CD4-positive, alpha-beta T cell treated with Interleukin-17A for 1 hour (primary cell): ENCODE data around the gene PPFIBP2.

Experiments used
- DNase-seq: peaks from one replicate; pipeline ENCODE4 v3.0.0-alpha.2; 2020

PPFIBP2 gene

GRCh38 chr11:7558046-7558445, 44.2 kb downstream of the PPFIBP2 start:
- no peak for DNase-seq

GRCh38 chr11:7559398-7560283, 45.8 kb downstream of the PPFIBP2 start:
- no peak for DNase-seq

- DNase-seq = no peak
Observed at GRCh38 chr11:7561562-7561961, 47.8 kb downstream of the PPFIBP2 start.

- no peak for DNase-seq
Observed at GRCh38 chr11:7563281-7563680, 49.5 kb downstream of the PPFIBP2 start.

- DNase-seq = no peak
Observed at GRCh38 chr11:7564803-7565202, 51.0 kb downstream of the PPFIBP2 start.

- DNase-seq = no peak
Observed at GRCh38 chr11:7567311-7567710, 53.5 kb downstream of the PPFIBP2 start.

- DNase-seq = no peak
Observed at GRCh38 chr11:7569044-7569443, 55.2 kb downstream of the PPFIBP2 start.

GRCh38 chr11:7570241-7570640, 56.4 kb downstream of the PPFIBP2 start:
- no peak for DNase-seq

- DNase-seq = no peak
Observed at GRCh38 chr11:7570938-7571521, 57.2 kb downstream of the PPFIBP2 start.

GRCh38 chr11:7571640-7572000, 57.8 kb downstream of the PPFIBP2 start:
- peak; percentile 19 for DNase-seq

- no peak for DNase-seq
Observed at GRCh38 chr11:7572001-7572712, 58.4 kb downstream of the PPFIBP2 start.

- no peak for DNase-seq
Observed at GRCh38 chr11:7573193-7573557, 59.4 kb downstream of the PPFIBP2 start.

- DNase-seq = no peak
Observed at GRCh38 chr11:7573558-7574296, 59.9 kb downstream of the PPFIBP2 start.

GRCh38 chr11:7574491-7575130, 60.8 kb downstream of the PPFIBP2 start:
- DNase-seq = no peak

- DNase-seq = peak; percentile 36
Observed at GRCh38 chr11:7575841-7576725, 62.3 kb downstream of the PPFIBP2 start.

- no peak for DNase-seq
Observed at GRCh38 chr11:7576726-7577290, 63.0 kb downstream of the PPFIBP2 start.

- peak; percentile 14 for DNase-seq
Observed at GRCh38 chr11:7577291-7578190, 63.7 kb downstream of the PPFIBP2 start.

GRCh38 chr11:7578276-7578955, 64.6 kb downstream of the PPFIBP2 start:
- DNase-seq = no peak

GRCh38 chr11:7579361-7579791, 65.6 kb downstream of the PPFIBP2 start:
- no peak for DNase-seq
